ENCODE measurements around the gene SLC4A9.
"Not testable (repeated sequence)": the region's sequence is repeated elsewhere in the genome, so short reads cannot be mapped to it uniquely, and the experiment has no call there.

The SLC4A9 gene

GRCh38 chr5:140338908-140339307, 21.1 kb upstream of the SLC4A9 start:
- H3K4me3 ChIP-seq (ENCODE audit: low read depth, low read length), result no peak overlapping the region
- H3K79me2 ChIP-seq (ENCODE audit: control insufficient read depth, insufficient read depth, low read length, unreplicated experiment), result no peaks in the 10 kb centered on the region
- no peaks in the 10 kb centered on the region for H3K27me3 ChIP-seq (ENCODE audit: insufficient read depth, low read length)
- peaks cover 14% of the 10 kb centered on the region for H3K4me1 ChIP-seq (ENCODE audit: control insufficient read depth, insufficient read depth, low read length, unreplicated experiment)
- H2AFZ ChIP-seq (ENCODE audit: low read length, unreplicated experiment), result no peak overlapping the region
- no peaks in the 10 kb centered on the region for H3K36me3 ChIP-seq (ENCODE audit: insufficient read depth, low read length)
- H3K27ac ChIP-seq (ENCODE audit: low read depth, low read length), result 0 out of 2 replicates have a peak overlapping the region, but pooled peaks have one; percentile 1

GRCh38 chr5:140339636-140340035, 20.4 kb upstream of the SLC4A9 start:
- Histone ChIP-seq H3K36me3 (ENCODE audit: insufficient read depth, low read length) (no peaks in the 10 kb centered on the region), H3K4me1 (ENCODE audit: control insufficient read depth, insufficient read depth, low read length, unreplicated experiment) (peaks cover 19% of the 10 kb centered on the region), H3K79me2 (ENCODE audit: control insufficient read depth, insufficient read depth, low read length, unreplicated experiment) (no peaks in the 10 kb centered on the region), H2AFZ (ENCODE audit: low read length, unreplicated experiment) (no peak overlapping the region), H3K27ac (ENCODE audit: low read depth, low read length) (no peak overlapping the region), H3K4me3 (ENCODE audit: low read depth, low read length) (no peak overlapping the region), H3K27me3 (ENCODE audit: insufficient read depth, low read length) (no peaks in the 10 kb centered on the region)

GRCh38 chr5:140340605-140341121, 19.3 kb upstream of the SLC4A9 start:
- Histone ChIP-seq H3K27me3 (ENCODE audit: insufficient read depth, low read length) (no peaks in the 10 kb centered on the region), H3K4me3 (ENCODE audit: low read depth, low read length) (no peak overlapping the region), H3K4me1 (ENCODE audit: control insufficient read depth, insufficient read depth, low read length, unreplicated experiment) (peaks cover 24% of the 10 kb centered on the region), H3K79me2 (ENCODE audit: control insufficient read depth, insufficient read depth, low read length, unreplicated experiment) (no peaks in the 10 kb centered on the region), H3K27ac (ENCODE audit: low read depth, low read length) (no peak overlapping the region), H3K36me3 (ENCODE audit: insufficient read depth, low read length) (no peaks in the 10 kb centered on the region), H2AFZ (ENCODE audit: low read length, unreplicated experiment) (no peak overlapping the region)

GRCh38 chr5:140341591-140341990, 18.4 kb upstream of the SLC4A9 start:
- Histone ChIP-seq H3K4me1 (ENCODE audit: control insufficient read depth, insufficient read depth, low read length, unreplicated experiment) (peaks cover 24% of the 10 kb centered on the region), H3K27ac (ENCODE audit: low read depth, low read length) (no peak overlapping the region), H3K36me3 (ENCODE audit: insufficient read depth, low read length) (no peaks in the 10 kb centered on the region), H3K79me2 (ENCODE audit: control insufficient read depth, insufficient read depth, low read length, unreplicated experiment) (no peaks in the 10 kb centered on the region), H2AFZ (ENCODE audit: low read length, unreplicated experiment) (no peak overlapping the region), H3K27me3 (ENCODE audit: insufficient read depth, low read length) (no peaks in the 10 kb centered on the region), H3K4me3 (ENCODE audit: low read depth, low read length) (no peak overlapping the region)

GRCh38 chr5:140342287-140342686, 17.7 kb upstream of the SLC4A9 start:
- H3K27me3 ChIP-seq (ENCODE audit: insufficient read depth, low read length), result no peaks in the 10 kb centered on the region
- no peaks in the 10 kb centered on the region for H3K36me3 ChIP-seq (ENCODE audit: insufficient read depth, low read length)
- H3K4me1 ChIP-seq (ENCODE audit: control insufficient read depth, insufficient read depth, low read length, unreplicated experiment), result peaks cover 24% of the 10 kb centered on the region
- H3K79me2 ChIP-seq (ENCODE audit: control insufficient read depth, insufficient read depth, low read length, unreplicated experiment), result no peaks in the 10 kb centered on the region
- no peak overlapping the region for H2AFZ ChIP-seq (ENCODE audit: low read length, unreplicated experiment)
- H3K27ac ChIP-seq (ENCODE audit: low read depth, low read length), result no peak overlapping the region
- H3K4me3 ChIP-seq (ENCODE audit: low read depth, low read length), result no peak overlapping the region

GRCh38 chr5:140342896-140343295, 17.1 kb upstream of the SLC4A9 start:
- Histone ChIP-seq H3K36me3 (ENCODE audit: insufficient read depth, low read length) (no peaks in the 10 kb centered on the region), H3K27ac (ENCODE audit: low read depth, low read length) (no peak overlapping the region), H3K4me3 (ENCODE audit: low read depth, low read length) (no peak overlapping the region), H3K4me1 (ENCODE audit: control insufficient read depth, insufficient read depth, low read length, unreplicated experiment) (peaks cover 19% of the 10 kb centered on the region), H3K79me2 (ENCODE audit: control insufficient read depth, insufficient read depth, low read length, unreplicated experiment) (no peaks in the 10 kb centered on the region), H3K27me3 (ENCODE audit: insufficient read depth, low read length) (no peaks in the 10 kb centered on the region), H2AFZ (ENCODE audit: low read length, unreplicated experiment) (no peak overlapping the region)

GRCh38 chr5:140343849-140344248, 16.1 kb upstream of the SLC4A9 start:
- not testable (repeated sequence) for H3K36me3 ChIP-seq (ENCODE audit: insufficient read depth, low read length); H3K79me2 ChIP-seq (ENCODE audit: control insufficient read depth, insufficient read depth, low read length, unreplicated experiment)

GRCh38 chr5:140344683-140345423, 15.1 kb upstream of the SLC4A9 start:
- H3K36me3 ChIP-seq (ENCODE audit: insufficient read depth, low read length), result no peaks in the 10 kb centered on the region
- no peak overlapping the region for H3K27ac ChIP-seq (ENCODE audit: low read depth, low read length)
- no peaks in the 10 kb centered on the region for H3K79me2 ChIP-seq (ENCODE audit: control insufficient read depth, insufficient read depth, low read length, unreplicated experiment)
- H3K4me3 ChIP-seq (ENCODE audit: low read depth, low read length), result peak overlapping the region; percentile 93
- no peaks in the 10 kb centered on the region for H3K27me3 ChIP-seq (ENCODE audit: insufficient read depth, low read length)
- peaks cover 10% of the 10 kb centered on the region for H3K4me1 ChIP-seq (ENCODE audit: control insufficient read depth, insufficient read depth, low read length, unreplicated experiment)
- H2AFZ ChIP-seq (ENCODE audit: low read length, unreplicated experiment), result no peak overlapping the region

More at GRCh38 chr5:140343849-140344248, 16.1 kb upstream of the SLC4A9 start:
- not testable (repeated sequence) for H3K4me3 ChIP-seq (ENCODE audit: low read depth, low read length); H3K27me3 ChIP-seq (ENCODE audit: insufficient read depth, low read length); H2AFZ ChIP-seq (ENCODE audit: low read length, unreplicated experiment); H3K27ac ChIP-seq (ENCODE audit: low read depth, low read length)
- peaks cover 12% of the 10 kb centered on the region for H3K4me1 ChIP-seq (ENCODE audit: control insufficient read depth, insufficient read depth, low read length, unreplicated experiment)

GRCh38 chr5:140345919-140346347, 14.1 kb upstream of the SLC4A9 start:
- H3K79me2 ChIP-seq (ENCODE audit: control insufficient read depth, insufficient read depth, low read length, unreplicated experiment), result no peaks in the 10 kb centered on the region
- H3K27ac ChIP-seq (ENCODE audit: low read depth, low read length), result 0 out of 2 replicates have a peak overlapping the region, but pooled peaks have one; percentile 20
- peaks cover 10% of the 10 kb centered on the region for H3K4me1 ChIP-seq (ENCODE audit: control insufficient read depth, insufficient read depth, low read length, unreplicated experiment)
- peak overlapping the region; percentile 62 for H2AFZ ChIP-seq (ENCODE audit: low read length, unreplicated experiment)
- H3K27me3 ChIP-seq (ENCODE audit: insufficient read depth, low read length), result no peaks in the 10 kb centered on the region
- peak overlapping the region; percentile 93 for H3K4me3 ChIP-seq (ENCODE audit: low read depth, low read length)
- H3K36me3 ChIP-seq (ENCODE audit: insufficient read depth, low read length), result no peaks in the 10 kb centered on the region

- H3K79me2 ChIP-seq (ENCODE audit: control insufficient read depth, insufficient read depth, low read length, unreplicated experiment), result no peaks in the 10 kb centered on the region
- no peaks in the 10 kb centered on the region for H3K27me3 ChIP-seq (ENCODE audit: insufficient read depth, low read length)
- peak within 1 kb of the TSS; percentile 62 for H2AFZ ChIP-seq (ENCODE audit: low read length, unreplicated experiment)
- no peaks in the 10 kb centered on the region for H3K36me3 ChIP-seq (ENCODE audit: insufficient read depth, low read length)
- peaks cover 10% of the 10 kb centered on the region for H3K4me1 ChIP-seq (ENCODE audit: control insufficient read depth, insufficient read depth, low read length, unreplicated experiment)
- H3K4me3 ChIP-seq (ENCODE audit: low read depth, low read length), result peak within 1 kb of the TSS; percentile 93
- H3K27ac ChIP-seq (ENCODE audit: low read depth, low read length), result 0 out of 2 replicates have a peak within 1 kb of the TSS, but pooled peaks have one; percentile 20
These were observed 13.4 kb upstream of the SLC4A9 start, which contains the start of gene HBEGF for GRCh38 chr5:140346348-140347221. HBEGF (minus strand) TSS chr5:140346603; CDS start chr5:140346328, 275 bp downstream.

Measured in ACC112 (cell line).